Parathyroid adenoma (tissue), 2 donors: ENCODE results near the gene RTL1.

ENCODE experiments used
- H2AFZ ChIP-seq: fragments of 300-600 bp; sonication (generic); one replicate; pipeline ENCODE4 v1.7.0; 2017; ENCODE audit warnings: antibody characterized with exemption, mild to moderate bottlenecking
- H3K27ac ChIP-seq: fragments of 300-600 bp; sonication (generic); one replicate; pipeline ENCODE4 v1.7.0; 2017
- H3K27me3 ChIP-seq: fragments of 300-600 bp; sonication (generic); one replicate; pipeline ENCODE4 v1.7.0; 2017; ENCODE audit warnings: low read length; ENCODE audit not compliant: control insufficient read depth, insufficient read depth
- H3K36me3 ChIP-seq: fragments of 300-600 bp; sonication (generic); one replicate; pipeline ENCODE4 v1.7.0; 2017; ENCODE audit warnings: low read length; ENCODE audit not compliant: control insufficient read depth, insufficient read depth
- H3K4me1 ChIP-seq: fragments of 300-600 bp; sonication (generic); one replicate; pipeline ENCODE4 v1.7.0; 2017; ENCODE audit warnings: control low read depth
- H3K4me2 ChIP-seq: fragments of 300-600 bp; sonication (generic); one replicate; pipeline ENCODE4 v1.7.0; 2017; ENCODE audit warnings: low read length
- H3K4me3 ChIP-seq: fragments of 300-600 bp; sonication (generic); one replicate; pipeline ENCODE4 v1.7.0; 2017; ENCODE audit warnings: low read depth, low read length
- H3K79me2 ChIP-seq: fragments of 300-600 bp; sonication (generic); one replicate; pipeline ENCODE4 v1.7.0; 2017; ENCODE audit warnings: control low read depth
- H3K9ac ChIP-seq: fragments of 300-600 bp; sonication (generic); one replicate; pipeline ENCODE4 v1.7.0; 2017; ENCODE audit warnings: mild to moderate bottlenecking
- H3K9me3 ChIP-seq: fragments of 300-600 bp; sonication (generic); one replicate; pipeline ENCODE4 v1.7.0; 2017; ENCODE audit warnings: low read length; ENCODE audit not compliant: control insufficient read depth
- TF ChIP-seq, protein P1 (sequence below): fragments of 300-600 bp; sonication (generic); IDR thresholded peaks from one replicate; pipeline ENCODE4 v1.7.0; 2017; ENCODE audit warnings: antibody characterized with exemption, mild to moderate bottlenecking
- donor health status: primary hyperparathyroidism.

Gene RTL1

DNA sequence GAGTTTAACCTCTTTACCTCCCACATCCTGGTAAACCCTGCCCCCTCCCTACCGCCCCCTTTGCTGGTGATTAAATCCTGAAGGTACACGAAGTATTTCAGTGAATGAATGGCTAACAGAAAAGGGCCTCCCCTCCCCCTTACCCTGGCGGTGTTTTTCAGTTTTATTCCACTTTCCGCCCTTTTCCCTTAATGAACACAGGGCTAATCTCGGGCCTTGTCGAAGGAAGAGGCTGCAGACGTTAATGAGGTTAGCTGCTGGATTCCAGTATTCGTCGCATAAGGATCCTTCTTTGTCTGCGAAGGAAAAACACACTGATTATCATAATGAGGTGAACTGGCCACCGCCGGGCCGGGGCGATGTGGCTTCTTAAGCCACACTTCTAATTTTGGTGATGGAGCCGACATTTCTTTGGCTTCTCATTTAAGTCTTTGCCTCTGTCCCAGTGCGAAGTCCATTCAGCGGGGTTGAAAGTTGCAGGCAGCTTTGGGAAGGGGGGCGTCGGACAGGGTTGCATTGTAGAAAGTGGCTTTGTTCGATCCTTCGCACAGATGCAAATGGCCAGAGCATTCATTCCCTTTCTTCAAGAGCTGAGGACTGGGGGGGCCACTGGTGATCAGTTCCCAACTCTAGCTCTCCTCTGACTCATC, 71.1 kb downstream of the RTL1 start:
- H3K4me3 ChIP-seq: no peak overlapping the region
- H3K36me3 ChIP-seq: no peaks in the 10 kb centered on the region
- H3K4me1 ChIP-seq: no peaks in the 10 kb centered on the region
- no peak overlapping the region for H3K9ac ChIP-seq
- no peak overlapping the region for H3K27ac ChIP-seq
- H3K27me3 ChIP-seq: no peaks in the 10 kb centered on the region
- H3K4me2 ChIP-seq: no peak overlapping the region
- H2AFZ ChIP-seq: no peak overlapping the region
- no peaks in the 10 kb centered on the region for H3K79me2 ChIP-seq
- H3K9me3 ChIP-seq: no peaks in the 10 kb centered on the region
- TF ChIP-seq, protein P1, sequence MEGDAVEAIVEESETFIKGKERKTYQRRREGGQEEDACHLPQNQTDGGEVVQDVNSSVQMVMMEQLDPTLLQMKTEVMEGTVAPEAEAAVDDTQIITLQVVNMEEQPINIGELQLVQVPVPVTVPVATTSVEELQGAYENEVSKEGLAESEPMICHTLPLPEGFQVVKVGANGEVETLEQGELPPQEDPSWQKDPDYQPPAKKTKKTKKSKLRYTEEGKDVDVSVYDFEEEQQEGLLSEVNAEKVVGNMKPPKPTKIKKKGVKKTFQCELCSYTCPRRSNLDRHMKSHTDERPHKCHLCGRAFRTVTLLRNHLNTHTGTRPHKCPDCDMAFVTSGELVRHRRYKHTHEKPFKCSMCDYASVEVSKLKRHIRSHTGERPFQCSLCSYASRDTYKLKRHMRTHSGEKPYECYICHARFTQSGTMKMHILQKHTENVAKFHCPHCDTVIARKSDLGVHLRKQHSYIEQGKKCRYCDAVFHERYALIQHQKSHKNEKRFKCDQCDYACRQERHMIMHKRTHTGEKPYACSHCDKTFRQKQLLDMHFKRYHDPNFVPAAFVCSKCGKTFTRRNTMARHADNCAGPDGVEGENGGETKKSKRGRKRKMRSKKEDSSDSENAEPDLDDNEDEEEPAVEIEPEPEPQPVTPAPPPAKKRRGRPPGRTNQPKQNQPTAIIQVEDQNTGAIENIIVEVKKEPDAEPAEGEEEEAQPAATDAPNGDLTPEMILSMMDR: no peak

DNA sequence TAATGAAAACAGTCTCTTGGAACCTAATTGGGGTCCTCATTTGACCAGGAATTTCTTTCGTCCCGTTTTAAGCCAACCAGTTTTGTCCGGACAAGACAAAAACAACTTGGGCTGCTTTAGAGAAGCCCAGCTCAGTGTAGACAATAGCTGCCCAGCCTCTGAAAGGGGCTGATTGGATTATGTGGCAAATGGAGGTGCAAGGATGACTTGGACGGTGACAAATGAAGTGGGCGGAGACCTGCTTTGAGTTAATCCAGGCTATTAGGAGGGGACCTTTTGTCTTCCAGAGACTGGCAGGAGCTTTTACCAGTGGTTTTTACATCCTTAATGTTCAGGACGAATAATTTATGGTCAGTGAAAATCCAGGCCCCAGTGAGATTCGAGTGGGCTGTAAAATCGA, 72.8 kb downstream of the RTL1 start:
- Histone ChIP-seq H3K4me1 (no peaks in the 10 kb centered on the region), H3K4me3 (no peak overlapping the region), H3K79me2 (no peaks in the 10 kb centered on the region), H3K9me3 (no peaks in the 10 kb centered on the region), H3K27ac (no peak overlapping the region), H3K4me2 (no peak overlapping the region), H3K9ac (no peak overlapping the region), H3K27me3 (no peaks in the 10 kb centered on the region), H3K36me3 (no peaks in the 10 kb centered on the region), H2AFZ (no peak overlapping the region)
- TF ChIP-seq, protein P1: no peak
